HT-29 (cell line): ENCODE measurements around the gene ZNF469. TPM values are rescaled to one million over a fixed set of nuclear protein-coding genes. Genes with fewer than 3 reads are reported as not detected.

Experiments used
- DNase-seq: peaks from one replicate; pipeline ENCODE4 v3.0.0-alpha.2; 2015; ENCODE audit warnings: low spot score
- total RNA-seq: library from RNA; depleted of rRNA; stranded (reverse); fragments of >200 nt; shearing (Covaris generic); gene quantifications from 2 replicates; pipeline ENCODE4 v1.2.3, GENCODE V29; 2014

The ZNF469 gene
- total RNA-seq, 1 experiment from 2014 or later: 0.33 TPM

- DNase-seq: no peak
Observed at GRCh38 chr16:88346680-88347505, 35.9 kb upstream of the ZNF469 start.

- no peak for DNase-seq
Observed at GRCh38 chr16:88347656-88348376, 34.9 kb upstream of the ZNF469 start.

- no peak for DNase-seq
Observed at GRCh38 chr16:88348377-88349152, 34.2 kb upstream of the ZNF469 start.

- DNase-seq: no peak
Observed at GRCh38 chr16:88349153-88349902, 33.4 kb upstream of the ZNF469 start.

- DNase-seq: no peak
Observed at GRCh38 chr16:88349903-88350900, 32.6 kb upstream of the ZNF469 start.

- DNase-seq: no peak
Observed at GRCh38 chr16:88350922-88351321, 31.8 kb upstream of the ZNF469 start.

- no peak for DNase-seq
Observed at GRCh38 chr16:88351491-88352101, 31.2 kb upstream of the ZNF469 start.

- DNase-seq: no peak
Observed at GRCh38 chr16:88352261-88353200, 30.2 kb upstream of the ZNF469 start.

GRCh38 chr16:88353232-88353631 is 29.5 kb upstream of the ZNF469 start:
- no peak for DNase-seq

- no peak for DNase-seq
Observed at GRCh38 chr16:88353691-88354090, 29.1 kb upstream of the ZNF469 start.

GRCh38 chr16:88354229-88355092 is 28.3 kb upstream of the ZNF469 start:
- DNase-seq: no peak

GRCh38 chr16:88355093-88355388 is 27.7 kb upstream of the ZNF469 start:
- DNase-seq: no peak

GRCh38 chr16:88355389-88356123 is 27.2 kb upstream of the ZNF469 start:
- no peak for DNase-seq

GRCh38 chr16:88356124-88356726 is 26.5 kb upstream of the ZNF469 start:
- DNase-seq: no peak

GRCh38 chr16:88356727-88357199 is 26.0 kb upstream of the ZNF469 start:
- no peak for DNase-seq

GRCh38 chr16:88357317-88358022 is 25.3 kb upstream of the ZNF469 start:
- no peak for DNase-seq
